HG03139 (cell line): ENCODE results near the gene PROS1.
"Not testable (repeated sequence)": the region's sequence is repeated elsewhere in the genome, so short reads cannot be mapped to it uniquely, and the experiment has no call there.

Experiments
- ATAC-seq: cut with Tn5 transposase; IDR thresholded peaks from one replicate; pipeline ENCODE4 v1.9.1; 2021; ENCODE audit not compliant: unreplicated experiment

PROS1 gene

GRCh38 chr3:93878250-93879017 lies 95.3 kb downstream of the PROS1 start:
- not testable (repeated sequence) for ATAC-seq

- not testable (repeated sequence) for ATAC-seq
Measured at GRCh38 chr3:93877427-93877826, 96.3 kb downstream of the PROS1 start.

GRCh38 chr3:93873412-93873811 lies 100.3 kb downstream of the PROS1 start:
- not testable (repeated sequence) for ATAC-seq

GRCh38 chr3:93867425-93867824 lies 106.3 kb downstream of the PROS1 start:
- no peak for ATAC-seq

- no peak for ATAC-seq
Measured at GRCh38 chr3:93861017-93861416, 112.7 kb downstream of the PROS1 start.

GRCh38 chr3:93855401-93855800 lies 118.3 kb downstream of the PROS1 start:
- ATAC-seq, result no peak

GRCh38 chr3:93852228-93852627 lies 121.5 kb downstream of the PROS1 start:
- not testable (repeated sequence) for ATAC-seq

GRCh38 chr3:93843981-93844380 lies 129.7 kb downstream of the PROS1 start:
- ATAC-seq, result no peak

- ATAC-seq, result not testable (repeated sequence)
Measured at GRCh38 chr3:93839193-93839592, 134.5 kb downstream of the PROS1 start.
